Measurements from ENCODE around the gene NSF.
"Not testable (repeated sequence)": the region's sequence is repeated elsewhere in the genome, so short reads cannot be mapped to it uniquely, and the experiment has no call there.

The NSF gene

DNA sequence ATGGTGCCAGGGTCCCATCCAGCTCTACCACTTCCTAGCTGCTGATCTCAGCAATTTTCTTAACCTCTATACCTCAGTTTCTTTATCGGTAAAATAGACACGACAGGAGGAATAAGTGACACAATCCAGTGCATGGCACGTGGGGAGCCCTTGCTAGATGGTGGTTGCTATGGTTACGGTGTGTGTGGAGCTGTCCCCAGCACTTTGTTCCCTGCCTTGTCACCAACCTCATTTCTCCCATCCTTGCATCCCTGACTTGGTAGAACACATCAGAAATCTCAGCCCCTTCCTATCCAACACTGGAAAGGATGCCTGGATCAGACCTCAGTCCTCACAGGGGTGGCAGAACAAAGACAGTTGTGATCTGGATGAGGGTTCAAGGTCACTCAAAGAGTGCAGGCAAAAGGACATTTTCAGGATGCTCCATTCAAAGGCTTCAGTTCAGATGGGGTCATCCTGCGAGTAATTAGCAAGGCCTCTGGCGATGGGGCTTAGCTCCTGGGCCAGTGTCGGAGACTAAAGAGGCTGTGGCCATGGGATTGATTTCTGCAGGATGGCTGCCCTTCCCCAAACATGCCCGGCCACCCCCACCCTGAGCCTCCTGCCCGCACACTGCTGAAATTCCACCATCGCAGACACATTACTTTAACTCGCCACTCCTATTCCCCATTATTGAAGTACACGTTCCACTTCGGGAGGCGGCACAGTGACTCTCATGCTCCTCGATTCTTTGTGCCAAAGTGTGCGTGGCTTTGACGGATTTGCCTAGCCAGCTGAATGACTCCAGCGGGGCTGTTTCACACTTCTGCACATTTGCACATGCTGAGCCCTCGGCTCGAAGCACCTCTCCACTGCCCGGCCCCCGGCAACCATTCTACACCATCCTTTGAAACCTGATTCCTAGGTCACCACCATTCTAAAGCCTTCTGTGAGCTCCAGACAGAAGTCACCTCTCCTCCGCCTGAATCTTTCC is 187.8 kb downstream of the NSF start:
- DNase-seq: no peak

DNA sequence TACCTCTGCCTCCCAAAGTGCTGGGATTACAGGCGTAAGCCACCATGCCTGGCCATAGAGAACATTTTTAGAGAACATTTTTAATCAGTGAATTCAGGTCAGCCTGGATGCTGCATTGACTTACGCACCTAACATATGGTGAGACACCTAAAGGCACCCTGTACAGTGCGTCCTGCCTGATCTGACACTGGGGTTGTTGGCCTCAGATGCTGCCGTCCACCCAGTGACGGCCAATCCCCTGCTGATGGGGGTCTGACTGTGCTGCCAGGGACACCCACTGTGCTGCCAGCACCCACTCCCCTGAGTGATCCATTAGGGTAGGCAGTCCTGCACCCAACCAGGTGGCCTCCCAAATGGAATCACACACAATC is 189.5 kb downstream of the NSF start:
- no peak for DNase-seq

DNA sequence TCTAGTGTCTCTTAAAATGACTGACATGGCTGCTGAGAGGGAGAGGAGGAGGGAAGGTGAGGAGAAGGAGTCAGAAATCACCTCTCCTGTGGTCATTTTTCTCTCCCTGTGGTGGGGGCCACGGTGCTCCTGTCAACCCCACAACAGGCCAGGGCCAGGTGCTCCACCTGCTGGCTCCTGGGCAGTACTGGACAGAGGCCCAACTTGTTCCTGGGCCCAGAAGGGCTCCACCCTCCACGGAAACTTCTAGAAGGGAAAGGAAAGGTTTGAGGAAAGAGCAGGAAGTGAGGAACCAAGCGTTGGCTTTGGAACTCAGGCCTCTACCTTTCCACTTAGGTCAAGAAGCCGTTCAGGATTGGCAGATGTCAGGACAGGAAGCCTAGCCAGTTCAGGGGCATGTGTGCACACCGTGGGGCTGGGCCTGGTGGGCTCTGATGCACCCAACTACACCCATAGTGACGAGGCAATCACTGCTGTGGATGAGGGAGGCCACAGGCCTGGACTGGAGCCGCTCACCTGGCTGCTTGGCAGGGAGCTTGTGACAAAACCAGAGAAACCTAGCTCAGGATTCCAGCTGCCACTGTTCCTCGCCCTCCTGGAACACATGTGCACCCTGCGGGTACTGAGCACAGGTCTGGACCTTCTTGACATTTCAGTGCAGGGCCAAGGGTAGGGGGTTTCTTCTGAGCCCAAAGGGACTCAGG is 191.9 kb downstream of the NSF start:
- DNase-seq: no peak

DNA sequence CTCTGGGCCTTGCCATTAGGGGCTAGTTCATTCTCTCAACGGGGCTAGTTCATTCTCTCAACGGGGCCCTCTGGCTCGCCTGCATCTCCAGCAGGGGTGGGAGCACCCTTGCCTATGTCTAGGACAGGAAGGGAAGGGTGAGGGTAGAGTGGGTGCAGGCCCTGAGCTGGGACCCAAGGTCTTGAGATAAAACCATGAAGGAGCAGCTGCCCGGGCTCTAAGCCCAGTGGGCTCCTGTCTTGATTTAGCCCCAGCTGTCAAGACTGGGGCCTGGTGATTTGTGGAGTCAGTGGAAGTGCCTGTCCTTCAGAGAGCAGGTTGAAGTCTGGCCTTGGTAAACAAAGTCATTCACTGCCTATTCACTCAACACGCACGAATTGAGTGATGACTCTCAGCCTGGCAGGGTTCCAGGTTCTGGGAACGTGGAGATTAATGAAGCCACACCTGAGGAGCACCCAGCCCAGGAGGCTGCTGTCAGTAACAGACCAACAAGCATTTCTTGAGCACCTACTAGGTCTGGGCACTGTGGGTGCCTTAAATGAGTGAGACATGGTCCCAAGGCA is 192.6 kb downstream of the NSF start:
- DNase-seq: no peak

DNA sequence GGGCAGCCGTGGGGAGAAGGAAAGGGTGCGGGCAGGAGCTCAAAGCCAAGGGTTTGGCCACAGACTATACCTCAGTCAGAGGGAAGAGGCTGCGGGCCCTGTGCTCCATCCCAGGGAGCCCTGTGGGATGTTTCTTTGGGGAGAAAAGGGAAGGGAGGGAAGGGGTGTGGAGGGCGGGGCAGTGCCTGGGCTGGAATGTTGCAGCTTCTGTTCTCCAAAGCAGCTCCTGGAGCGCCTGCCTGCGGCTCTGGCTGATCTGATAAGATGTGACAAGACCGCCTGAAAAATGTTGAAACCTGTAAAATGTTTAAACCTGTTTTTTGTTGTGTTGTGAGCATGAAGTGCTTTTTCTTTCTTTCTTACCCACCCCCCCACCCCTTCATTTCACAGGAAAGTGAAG is 195.2 kb downstream of the NSF start:
- DNase-seq: no peak

DNA sequence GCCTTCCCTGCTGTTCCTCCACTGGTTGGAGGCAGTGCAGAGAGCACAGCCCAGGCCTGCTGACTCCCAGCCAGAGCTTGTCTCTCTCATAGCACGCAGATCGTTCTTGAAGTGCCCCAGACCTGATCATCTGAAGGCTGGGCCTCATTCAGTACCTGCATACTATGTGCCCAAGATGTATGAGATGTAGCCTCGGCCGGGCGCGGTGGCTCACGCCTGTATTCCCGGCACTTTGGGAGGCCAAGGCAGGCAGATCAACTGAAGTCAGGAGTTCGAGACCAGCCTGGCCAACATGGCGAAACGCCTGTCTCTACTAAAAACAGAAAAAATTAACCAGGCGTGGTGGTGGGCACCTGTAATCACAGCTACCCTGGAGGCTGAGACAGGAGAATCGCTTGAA is 197.0 kb downstream of the NSF start:
- DNase-seq: no peak

DNA sequence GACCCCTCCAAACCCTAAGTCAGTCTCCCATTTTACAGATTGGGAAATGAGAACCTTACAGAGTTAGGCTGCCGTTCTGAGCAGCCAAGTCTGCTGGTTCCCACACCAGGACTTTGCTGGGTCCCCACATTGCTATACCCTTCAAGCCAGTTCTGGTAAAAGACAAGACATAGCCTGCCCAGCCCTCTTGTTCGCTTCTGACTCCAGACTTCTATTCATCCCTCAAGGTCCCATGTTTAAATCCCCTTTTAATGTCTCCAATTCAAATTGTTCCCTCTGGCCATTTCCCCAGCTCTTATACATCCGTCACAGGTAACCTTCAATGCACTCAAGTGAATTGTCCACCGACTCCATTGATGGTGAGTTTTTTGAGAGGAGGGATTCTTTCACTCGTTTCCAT is 197.8 kb downstream of the NSF start:
- no peak for DNase-seq

DNA sequence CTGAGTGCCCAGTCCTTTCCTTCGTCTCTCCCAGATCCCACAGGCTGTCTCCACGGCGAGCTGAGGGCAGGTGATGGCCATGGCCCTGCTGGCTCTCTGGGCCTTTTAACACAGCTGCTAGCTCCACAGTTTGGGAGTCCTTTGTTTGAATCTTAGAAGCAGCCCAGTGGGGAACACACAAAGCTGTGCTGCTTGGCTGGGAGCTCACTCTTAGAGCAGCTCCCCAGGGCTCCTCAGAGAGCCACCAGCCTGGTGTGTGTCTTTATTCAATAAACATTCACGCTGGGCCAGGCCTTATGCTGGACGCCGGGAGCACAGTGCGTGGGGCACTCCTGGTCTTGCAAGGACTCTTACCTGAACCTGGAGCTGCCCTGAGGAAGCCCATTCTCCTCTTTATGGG is 198.3 kb downstream of the NSF start:
- no peak for DNase-seq

DNA sequence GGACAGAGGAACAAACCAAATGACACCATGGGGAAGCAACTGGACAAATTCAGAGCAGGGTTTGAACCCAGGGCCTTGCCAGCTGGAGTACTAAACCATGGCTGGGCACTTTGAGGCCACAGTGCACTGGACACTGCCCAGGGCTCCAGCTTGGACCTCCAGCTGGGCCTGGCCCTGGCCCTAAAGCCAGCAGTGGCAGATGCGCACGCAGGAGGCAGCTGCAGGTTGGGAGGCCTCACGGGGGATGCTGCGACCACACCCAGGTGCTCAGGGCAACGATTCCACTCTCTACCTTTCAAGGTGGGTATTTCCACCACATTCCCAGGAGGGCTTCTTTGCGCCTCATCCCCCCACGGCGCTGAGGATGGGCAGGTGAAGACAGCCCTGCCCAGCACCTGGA is 199.1 kb downstream of the NSF start:
- DNase-seq: no peak

DNA sequence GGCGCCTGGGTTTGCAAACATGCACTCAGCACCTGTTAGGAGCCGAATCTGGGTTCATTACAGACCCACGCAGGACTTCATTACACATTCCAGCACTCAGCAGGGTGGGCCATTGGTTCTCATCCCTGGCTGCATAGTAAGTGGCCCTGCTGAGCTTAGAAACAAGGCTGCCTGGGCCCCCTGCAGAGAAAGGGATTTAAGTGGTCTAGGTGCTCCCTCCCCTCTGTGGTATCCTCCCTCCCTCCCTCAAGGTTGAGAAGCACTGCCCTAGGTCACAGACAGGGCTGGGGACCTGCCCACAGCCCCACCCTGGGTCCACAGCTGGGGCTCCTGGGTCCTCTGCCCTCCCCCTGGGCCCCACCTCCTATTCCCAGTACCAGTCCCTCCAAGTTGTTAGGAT is 199.7 kb downstream of the NSF start:
- no peak for DNase-seq

DNA sequence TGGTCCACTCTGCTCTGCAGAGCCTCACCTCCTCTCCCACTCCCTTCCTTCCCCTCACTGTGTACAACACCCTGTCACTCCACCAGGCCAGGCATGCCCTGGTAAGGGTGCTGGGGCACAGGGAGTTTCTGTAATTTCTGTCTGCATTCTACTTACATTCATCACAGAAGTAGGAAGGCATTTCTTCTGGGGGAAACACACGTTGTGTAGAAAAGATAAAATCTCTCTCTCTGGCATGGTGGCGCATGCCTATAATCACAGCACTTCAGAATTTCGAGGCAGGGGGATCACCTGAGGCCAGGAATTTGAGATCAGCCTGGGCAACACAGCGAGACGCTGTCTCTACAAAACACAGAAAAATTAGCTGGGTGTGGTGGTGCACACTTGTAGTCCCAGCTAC is 201.1 kb downstream of the NSF start:
- DNase-seq: no peak

DNA sequence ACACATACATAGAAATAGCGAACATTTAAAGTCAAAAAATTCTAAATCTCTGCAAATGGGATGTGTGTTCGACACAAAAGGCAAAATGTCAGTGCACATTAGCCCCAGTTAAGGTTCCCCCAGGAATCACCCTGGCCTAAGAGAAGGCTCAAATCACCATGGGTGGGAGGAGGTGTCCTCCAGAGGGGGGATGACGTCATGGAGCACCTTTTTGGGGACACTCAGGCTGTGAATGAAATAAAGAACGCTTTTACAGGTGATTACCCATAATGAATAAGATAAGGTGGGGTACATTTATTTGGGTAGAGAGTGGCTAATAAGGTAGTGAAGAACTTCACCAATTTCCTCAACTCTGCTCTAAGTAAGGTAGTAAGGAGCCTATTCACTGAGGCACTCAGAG is 201.6 kb downstream of the NSF start:
- no peak for DNase-seq

DNA sequence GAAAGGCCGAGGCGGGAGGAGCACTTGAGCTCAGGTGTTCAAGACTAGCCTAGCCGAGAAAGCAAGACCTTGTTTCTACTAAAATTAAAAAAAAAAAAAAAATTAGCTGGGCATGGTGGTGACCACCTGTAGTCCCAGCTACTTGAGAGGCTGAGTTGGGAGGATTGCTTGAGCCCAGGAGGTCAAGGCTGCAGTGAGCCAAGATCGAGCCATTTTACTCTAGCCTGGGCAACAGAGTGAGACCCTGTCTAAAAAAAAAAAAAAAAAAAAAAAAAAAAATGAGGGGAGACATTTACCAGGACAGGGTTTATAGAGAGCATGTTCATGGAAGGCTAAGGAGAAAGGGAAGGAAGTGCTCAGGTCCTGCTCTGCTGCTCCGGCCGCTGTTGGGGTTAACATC is 202.6 kb downstream of the NSF start:
- not testable (repeated sequence) for DNase-seq

DNA sequence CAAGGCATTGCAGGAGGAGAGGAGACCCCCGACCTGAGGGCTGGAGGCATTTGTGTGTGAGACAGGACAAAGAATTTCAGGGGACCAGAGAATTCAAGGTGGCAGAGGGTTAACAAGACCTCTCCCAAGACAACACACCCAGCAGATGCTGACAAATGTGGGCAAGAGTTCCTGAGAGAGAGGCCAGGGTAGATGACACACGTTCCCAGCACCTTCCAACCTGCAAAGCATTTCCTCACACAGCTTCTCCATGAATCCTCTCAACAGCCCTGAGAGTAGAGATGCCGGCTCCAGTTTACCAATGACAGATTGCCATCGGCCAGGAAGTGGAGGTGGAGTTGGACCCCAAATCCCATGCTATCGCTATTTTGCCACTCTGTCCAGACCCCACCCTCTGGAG is 203.1 kb downstream of the NSF start:
- DNase-seq: no peak

DNA sequence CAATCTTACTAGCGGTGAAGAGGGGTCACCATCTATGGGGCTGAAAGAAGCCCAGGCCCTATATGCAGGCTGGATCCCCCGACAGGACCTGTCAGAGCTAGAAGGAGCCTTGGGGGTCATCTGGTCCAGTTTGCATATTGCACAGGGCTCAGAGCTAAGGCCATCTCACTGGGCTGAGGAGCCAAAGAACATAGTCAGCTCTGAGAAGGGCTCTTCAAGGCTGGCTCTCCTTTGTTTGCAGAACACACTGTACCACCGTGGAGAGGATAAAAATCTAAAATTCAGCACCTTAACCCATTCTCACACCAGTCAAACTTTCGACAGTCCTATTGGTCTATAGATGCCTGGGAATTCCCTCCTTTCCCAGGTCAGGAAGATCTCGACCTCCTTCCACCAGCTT is 203.8 kb downstream of the NSF start:
- no peak for DNase-seq

DNA sequence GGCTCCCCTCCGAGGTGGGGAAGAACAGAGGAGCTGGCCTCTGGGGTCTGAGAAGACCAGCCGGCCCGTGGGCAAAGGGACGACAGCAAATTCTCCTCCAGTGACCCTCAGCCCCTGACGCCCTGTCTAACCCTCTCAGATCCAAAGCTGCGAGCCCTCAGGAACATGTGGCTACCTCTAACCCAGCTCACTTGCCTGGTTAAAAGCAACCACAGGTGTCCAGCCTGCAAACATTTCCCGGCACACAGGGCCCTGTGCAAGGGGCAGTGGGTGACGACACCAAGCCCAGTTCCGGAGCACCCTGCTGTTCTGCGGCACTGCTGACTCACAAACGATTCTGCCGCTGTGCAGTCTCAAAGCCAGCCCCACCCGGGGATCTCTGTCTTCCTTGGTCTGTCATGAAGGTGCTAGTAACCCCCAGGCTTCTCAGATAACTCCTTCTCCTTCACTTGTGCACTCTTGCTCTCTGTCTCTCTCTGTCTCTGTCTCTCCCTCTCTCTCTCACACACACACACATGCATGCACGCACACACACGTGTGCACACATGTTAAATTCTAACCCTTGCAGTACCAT is 205.0 kb downstream of the NSF start:
- DNase-seq: no peak

DNA sequence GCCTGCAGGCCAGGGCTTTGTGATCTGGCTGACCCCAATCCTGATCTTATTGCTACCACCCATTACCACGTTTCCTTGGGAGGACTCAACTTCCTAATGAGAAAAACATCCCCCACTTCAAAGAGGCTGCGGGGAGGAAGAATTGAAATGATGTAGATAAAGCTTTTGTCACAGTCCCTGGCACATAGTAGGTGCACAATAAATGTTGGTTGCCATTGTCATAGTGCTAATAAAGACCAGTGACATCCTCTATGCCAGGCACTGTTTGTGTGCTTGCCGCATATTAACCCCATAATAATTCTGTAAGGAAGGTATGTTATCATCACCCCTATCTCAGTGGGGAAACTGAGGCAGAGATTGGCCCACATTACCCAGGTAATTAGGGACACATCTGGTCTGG is 205.6 kb downstream of the NSF start:
- no peak for DNase-seq

DNA sequence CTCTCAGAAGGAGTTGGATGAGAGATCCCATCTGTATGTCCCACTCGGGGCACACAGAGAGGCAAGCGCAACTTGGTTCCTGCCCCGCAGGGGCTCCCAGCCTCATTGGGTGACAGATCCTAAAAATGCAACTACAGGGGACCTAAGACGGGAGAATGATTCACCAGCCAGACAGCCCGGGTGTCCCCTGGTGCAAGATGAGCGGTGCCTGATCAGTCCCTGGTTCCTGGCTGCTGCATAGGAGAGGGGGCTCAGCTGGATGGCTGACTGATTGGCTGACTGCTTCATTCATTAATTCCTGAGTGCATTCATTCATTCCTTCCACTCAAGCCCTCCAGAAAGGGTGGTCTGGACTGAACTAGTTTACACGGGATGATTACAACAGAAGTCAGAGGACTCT is 206.1 kb downstream of the NSF start:
- DNase-seq: no peak

DNA sequence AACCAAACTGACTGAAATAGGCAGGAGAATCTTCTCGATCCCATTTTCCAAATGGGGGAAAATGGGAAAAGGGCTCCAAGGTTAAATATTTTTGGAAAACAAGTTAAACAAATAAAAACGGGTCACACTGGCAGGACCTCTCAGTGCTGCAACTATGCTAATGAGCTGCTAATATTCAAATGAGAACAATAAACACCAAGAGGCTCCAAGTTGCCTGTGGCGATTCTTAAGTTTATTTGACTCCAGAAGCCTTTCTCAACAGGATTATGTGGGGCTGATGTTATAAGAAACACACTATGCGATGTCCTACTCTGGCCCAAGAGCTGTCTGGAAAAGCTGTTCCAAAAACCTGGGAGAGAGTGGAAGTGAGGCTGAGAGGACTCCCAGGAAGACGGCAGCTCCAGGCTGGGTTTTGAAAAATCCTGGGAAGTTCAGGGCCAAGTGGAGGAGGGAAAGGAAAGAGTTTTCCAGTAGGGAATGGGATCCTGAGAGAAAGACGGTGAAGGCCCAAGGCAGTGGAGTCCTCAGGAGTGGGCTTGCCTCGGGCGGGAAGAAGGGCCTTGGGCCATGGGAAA is 206.6 kb downstream of the NSF start:
- DNase-seq: no peak

DNA sequence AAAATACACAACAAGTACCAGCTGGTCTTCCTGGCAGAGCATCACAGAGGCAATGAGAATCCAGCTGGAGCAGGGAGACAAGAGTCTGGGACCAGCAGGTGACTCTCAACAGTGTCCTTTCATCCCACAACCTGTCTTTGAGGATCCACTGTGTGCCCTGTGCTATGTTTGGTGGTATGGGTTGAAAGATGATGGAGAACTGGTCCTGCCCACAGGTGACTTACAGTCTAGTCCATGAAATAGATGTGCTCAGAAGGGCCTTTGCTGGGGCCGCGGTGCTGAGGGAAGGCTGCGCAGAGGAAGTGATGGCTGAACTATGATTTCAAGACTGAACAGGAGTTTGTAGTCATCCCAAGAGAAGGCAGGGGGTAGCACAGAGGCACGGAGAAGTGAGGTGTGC is 210.1 kb downstream of the NSF start:
- DNase-seq: no peak

DNA sequence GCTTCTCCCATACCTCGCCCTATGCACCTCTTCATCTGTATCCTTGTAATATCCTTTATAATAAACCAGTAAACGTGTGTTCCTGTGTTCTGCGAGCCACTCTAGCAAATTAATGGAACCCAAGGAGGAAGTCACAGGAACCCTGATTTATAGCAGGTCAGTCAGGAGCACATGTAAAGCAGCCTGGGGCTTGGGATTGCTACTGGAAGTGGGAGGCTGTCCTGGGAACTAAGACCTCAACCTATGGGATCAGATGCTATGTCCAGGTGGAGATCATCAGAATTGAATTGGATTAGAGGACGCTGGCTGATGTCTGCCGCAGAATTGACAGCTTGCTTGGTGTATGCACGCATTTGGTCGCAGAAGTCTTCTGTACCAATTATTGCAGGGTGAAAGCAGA is 212.3 kb downstream of the NSF start:
- no peak for DNase-seq

DNA sequence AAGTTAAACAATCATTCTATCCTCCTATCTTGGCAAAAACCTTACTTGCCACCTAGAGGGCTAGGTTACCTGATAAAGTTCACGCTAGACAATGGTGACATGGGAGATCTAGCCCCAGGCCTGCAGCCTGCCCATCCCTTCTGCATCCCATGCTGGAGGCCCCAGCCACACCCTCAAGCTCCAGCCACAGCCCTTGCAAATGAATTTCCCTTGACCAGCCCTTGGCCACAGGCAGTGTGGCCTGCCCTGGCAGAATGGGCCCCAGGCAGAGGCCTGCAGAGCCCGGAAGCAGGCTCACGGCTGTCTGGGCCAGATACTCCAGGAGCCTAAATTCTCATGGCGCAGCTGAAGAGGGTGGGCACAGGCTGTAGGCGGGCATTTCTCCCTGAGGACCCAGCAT is 213.1 kb downstream of the NSF start:
- DNase-seq: no peak

DNA sequence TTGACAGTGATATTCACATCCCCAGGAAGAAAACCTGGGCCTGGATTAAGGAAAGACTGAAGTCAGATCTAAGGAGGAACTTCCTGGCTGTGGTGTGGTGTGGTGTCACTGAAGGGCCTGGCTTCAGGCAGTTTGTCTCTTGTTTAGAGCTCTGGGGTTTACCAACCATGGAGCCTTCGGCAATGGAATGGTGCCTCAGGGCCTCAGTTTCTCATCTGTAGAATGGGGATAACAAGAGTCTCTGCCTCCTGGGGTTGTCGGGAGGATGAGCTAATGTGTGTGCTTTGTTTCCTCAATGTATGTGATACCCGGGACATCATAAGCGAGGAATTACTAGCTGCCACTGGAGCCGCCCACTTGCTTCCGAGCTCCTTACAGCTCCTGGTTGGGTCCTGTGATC is 215.3 kb downstream of the NSF start:
- DNase-seq: no peak

All from NCI-H1048 (cell line).